SK-N-MC (cell line): ENCODE measurements around the gene TMEM109.

ENCODE experiments used
- DNase-seq: peaks from one replicate; pipeline ENCODE4 v3.0.0-alpha.2; 2011; ENCODE audit warnings: low read depth, low spot score
- H3K27ac ChIP-seq: fragments of 200-600 bp; sonication (generic); 2 replicates; pipeline ENCODE4 v1.5.1; 2016; ENCODE audit warnings: mixed run types
- H3K36me3 ChIP-seq: fragments of 200-600 bp; sonication (generic); 2 replicates; pipeline ENCODE4 v1.6.1; 2017; ENCODE audit warnings: antibody characterized with exemption, low read length, mixed read lengths; ENCODE audit not compliant: insufficient read depth
- H3K4me3 ChIP-seq: fragments of 200-600 bp; sonication (generic); 2 replicates; pipeline ENCODE4 v1.5.1; 2016
- H3K9ac ChIP-seq: fragments of 200-600 bp; sonication (generic); 2 replicates; pipeline ENCODE4 v1.8.0; 2017; ENCODE audit warnings: mixed run types, mixed read lengths; ENCODE audit not compliant: insufficient read length
- H3K9me3 ChIP-seq: fragments of 200-600 bp; sonication (generic); 2 replicates; pipeline ENCODE4 v1.6.1; 2017; ENCODE audit warnings: low read depth, mild to moderate bottlenecking, antibody characterized with exemption, low read length, moderate library complexity, mixed read lengths
- EZH2 ChIP-seq: fragments of 200-600 bp; sonication (generic); IDR thresholded peaks from one replicate; pipeline ENCODE4 v1.6.1; 2017; ENCODE audit warnings: antibody characterized with exemption
- FOXP2 ChIP-seq: optimal IDR thresholded peaks from 2 replicates; pipeline ENCODE3; 2011; ENCODE audit warnings: mild to moderate bottlenecking, moderate library complexity; ENCODE audit not compliant: insufficient read depth; ENCODE audit errors: extremely low read length, control extremely low read depth
- POLR2AphosphoS5 ChIP-seq: IDR thresholded peaks from 2 replicates; pipeline ENCODE4 v1.6.1; 2012; ENCODE audit warnings: mild to moderate bottlenecking, low read depth, low read length, borderline replicate concordance

The TMEM109 gene

DNA sequence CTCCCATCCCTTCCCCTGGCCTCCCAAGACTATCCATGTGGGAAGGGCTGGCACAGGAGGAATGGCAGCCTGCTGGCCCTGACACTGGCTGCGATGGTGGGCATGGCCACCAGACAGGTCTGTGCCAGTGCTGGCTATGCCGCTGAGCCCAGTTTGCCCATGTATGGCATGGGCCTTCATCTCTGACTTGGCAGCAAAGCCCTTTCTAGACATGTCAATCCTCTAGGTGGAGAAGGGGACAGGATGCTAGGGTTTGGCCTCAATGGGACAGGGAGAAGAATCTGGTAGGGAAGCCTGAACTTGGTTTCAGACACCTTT, 37.8 kb upstream of the TMEM109 start:
- Histone ChIP-seq H3K9ac (no peak overlapping the region), H3K9me3 (no peaks in the 10 kb centered on the region), H3K36me3 (0 out of 2 replicates have a peak, but pooled peaks cover 13% of the 10 kb centered on the region), H3K4me3 (no peak overlapping the region), H3K27ac (no peak overlapping the region)
- TF ChIP-seq EZH2 (no peak), POLR2AphosphoS5 (no peak), FOXP2 (no peak)
- no peak for DNase-seq

DNA sequence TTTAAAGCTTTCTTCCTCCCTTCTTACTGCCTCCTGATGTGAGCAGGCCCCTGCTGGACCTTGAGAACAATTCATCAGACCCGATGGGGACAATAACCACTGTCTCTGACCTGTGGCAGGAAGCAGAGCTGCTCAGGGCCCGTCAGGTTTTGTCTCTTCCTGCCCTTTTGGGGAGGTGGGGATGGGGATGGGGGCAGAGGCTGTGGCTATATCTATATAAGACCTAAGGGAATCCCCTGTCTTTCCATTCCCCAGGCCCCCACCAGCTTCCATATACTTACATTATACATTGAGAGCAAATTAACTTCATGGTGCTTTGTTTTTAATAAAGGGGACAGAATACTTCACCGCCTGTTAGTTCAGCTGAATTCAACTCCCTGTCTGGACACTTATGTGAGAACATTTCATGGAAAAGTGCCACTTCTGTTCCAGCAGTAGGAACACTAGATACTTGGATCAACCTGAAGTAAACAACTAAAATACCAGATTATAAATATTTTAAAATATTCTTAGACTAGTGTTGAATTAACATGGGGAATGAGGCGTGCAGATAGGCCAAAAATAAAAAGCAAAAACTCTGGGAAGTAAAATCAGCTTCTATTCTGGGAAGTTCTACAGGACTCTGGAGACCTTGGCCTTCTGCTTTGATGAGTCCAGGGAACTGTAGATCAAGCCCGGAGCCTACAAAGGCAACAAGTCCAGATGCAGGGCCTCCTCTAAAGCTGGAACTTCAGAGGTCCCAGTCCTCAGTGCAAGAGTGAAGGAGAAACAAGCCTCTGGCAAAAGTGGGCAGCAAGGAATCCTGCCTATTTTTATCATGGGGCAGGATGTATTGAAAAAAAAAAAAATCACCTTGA, 35.5 kb upstream of the TMEM109 start:
- no peak for DNase-seq
- Histone ChIP-seq H3K36me3 (0 out of 2 replicates have a peak, but pooled peaks cover 13% of the 10 kb centered on the region), H3K27ac (no peak overlapping the region), H3K9ac (no peak overlapping the region), H3K4me3 (no peak overlapping the region), H3K9me3 (no peaks in the 10 kb centered on the region)
- no peak for TF ChIP-seq FOXP2
- no peak for TF ChIP-seq EZH2
- no peak for TF ChIP-seq POLR2AphosphoS5

DNA sequence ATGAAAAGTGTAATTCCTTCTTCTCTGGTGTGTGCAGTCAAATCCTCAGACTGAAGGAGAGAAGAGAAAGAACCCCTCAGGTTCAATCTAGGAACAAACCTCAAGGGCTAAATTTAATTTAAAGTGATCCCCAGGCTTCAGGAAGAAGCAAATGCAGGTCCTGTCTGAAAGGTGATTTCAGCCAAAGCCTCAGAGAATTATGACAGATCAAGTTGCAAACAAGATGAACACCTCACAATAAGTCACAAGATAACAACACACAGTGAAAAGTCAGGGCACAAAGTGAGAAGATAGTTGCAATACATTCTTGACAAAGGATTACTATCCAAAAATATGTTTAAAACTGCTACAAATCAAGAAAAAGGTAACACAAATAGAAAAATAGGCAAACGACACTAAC, 34.9 kb upstream of the TMEM109 start:
- no peak for DNase-seq
- TF ChIP-seq FOXP2 = no peak
- no peak for TF ChIP-seq POLR2AphosphoS5
- Histone ChIP-seq H3K4me3 (no peak overlapping the region), H3K36me3 (0 out of 2 replicates have a peak, but pooled peaks cover 13% of the 10 kb centered on the region), H3K9me3 (no peaks in the 10 kb centered on the region), H3K9ac (no peak overlapping the region), H3K27ac (no peak overlapping the region)

DNA sequence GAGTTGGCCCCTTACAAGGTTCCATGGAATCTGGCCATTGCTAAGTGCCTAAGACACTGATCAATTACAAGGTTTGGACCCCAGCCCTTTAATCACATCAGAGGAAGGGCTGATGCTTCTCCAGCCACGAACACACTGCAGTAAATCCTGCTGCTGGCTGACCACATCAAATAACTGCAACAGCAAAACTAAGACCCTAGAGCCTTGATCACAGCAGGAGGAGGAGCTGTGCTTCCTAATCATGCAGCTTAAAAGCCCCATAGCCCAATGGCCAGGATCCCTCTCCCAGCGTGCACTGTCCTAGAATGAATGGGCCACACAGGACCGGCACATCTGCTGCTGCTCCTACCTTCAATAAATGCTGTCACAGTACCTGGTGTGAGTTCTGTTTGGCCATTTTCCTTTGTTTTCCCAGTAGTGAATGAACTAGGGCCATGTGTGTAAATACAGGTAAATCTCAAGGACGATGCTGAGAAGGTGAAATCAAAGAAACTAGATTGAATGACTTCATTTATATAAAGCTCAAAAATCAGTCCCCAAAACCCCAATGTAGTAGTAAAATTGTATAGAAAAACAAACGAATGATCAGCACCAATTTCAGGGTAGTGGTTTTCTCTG, 33.9 kb upstream of the TMEM109 start:
- 0 out of 2 replicates have a peak, but pooled peaks cover 13% of the 10 kb centered on the region for H3K36me3 ChIP-seq
- H3K4me3 ChIP-seq = no peak overlapping the region
- no peak overlapping the region for H3K9ac ChIP-seq
- no peak overlapping the region for H3K27ac ChIP-seq
- DNase-seq = no peak
- H3K9me3 ChIP-seq = no peaks in the 10 kb centered on the region
- no peak for TF ChIP-seq FOXP2
- no peak for TF ChIP-seq POLR2AphosphoS5
- TF ChIP-seq EZH2 = no peak

DNA sequence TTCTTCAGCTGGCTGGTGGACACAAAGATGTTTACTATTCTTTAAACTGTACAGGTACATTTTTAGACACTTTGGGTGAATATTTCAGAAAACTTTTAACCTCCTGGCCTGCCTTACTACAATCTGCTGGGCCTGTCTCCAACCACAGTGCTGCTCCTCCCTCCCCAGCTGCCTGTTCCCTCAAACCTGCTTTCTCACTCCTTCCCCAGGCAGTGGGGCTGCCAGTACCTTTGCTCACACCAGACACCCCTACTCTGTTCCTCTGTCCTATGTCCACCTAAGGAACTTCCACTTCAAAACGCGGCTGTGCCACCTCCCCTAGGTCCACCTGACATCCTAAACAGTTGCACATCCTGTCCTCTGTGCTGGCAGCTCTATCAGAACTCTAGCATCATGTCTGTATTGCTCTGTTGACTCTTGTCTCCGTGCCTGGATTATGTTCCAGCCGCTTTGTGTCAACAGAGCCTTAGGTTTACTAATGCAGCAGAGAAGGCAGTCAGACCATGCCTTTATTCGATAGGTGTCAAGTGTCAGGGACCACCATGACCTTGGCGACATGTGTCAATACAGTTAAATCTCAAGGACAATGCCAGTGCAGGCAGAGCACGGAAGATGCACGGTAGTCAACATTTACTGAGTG, 33.2 kb upstream of the TMEM109 start:
- Histone ChIP-seq H3K27ac (no peak overlapping the region), H3K9ac (no peak overlapping the region), H3K36me3 (0 out of 2 replicates have a peak, but pooled peaks cover 13% of the 10 kb centered on the region), H3K4me3 (no peak overlapping the region), H3K9me3 (no peaks in the 10 kb centered on the region)
- TF ChIP-seq POLR2AphosphoS5 = no peak
- TF ChIP-seq EZH2 = no peak
- no peak for TF ChIP-seq FOXP2
- no peak for DNase-seq

DNA sequence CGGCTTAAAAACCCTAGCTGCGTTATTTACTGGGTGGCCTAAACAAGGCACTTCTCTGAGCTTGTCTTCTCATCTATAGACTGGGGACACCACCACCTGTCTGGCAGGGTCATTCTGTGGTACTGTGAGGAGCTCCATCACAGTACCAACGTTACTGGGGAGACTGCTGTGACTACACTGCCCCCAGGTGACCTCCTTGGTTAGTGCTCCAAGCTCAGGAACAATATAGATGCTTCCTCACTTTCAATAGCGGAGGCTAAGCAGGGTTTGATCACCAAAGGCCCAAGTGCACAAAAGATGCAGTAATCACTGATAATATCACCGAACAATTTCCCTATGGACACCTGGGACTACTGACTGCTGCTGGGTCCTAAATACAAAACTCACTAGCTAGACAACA, 26.4 kb upstream of the TMEM109 start:
- H3K4me3 ChIP-seq = no peak overlapping the region
- H3K36me3 ChIP-seq = peaks cover 29% of the 10 kb centered on the region
- no peak overlapping the region for H3K9ac ChIP-seq
- DNase-seq = no peak
- H3K9me3 ChIP-seq = no peaks in the 10 kb centered on the region
- H3K27ac ChIP-seq = no peak overlapping the region
- TF ChIP-seq FOXP2 (no peak), EZH2 (no peak), POLR2AphosphoS5 (no peak)

DNA sequence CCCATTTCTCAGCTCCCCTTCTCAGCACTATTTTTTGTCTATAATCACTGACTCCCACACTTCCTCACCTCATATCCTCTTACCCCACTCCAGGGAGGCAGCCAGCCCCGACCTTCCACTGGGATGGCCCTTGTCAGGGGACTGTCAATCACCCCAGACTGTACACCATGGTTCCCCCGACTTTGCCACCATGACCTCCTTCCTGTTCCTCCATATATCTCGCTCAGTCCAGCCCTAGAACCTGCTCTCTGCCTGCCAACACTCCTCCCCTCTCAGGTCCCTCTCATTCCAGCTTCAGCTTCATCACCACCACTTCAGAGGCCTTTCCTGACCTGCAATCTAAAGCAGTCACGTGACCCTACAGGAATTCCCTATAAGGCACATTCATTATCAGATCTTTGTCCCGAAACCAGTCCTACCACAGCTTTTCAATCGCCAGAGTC, 24.1 kb upstream of the TMEM109 start:
- no peak for DNase-seq
- Histone ChIP-seq H3K36me3 (peaks cover 45% of the 10 kb centered on the region), H3K27ac (no peak overlapping the region), H3K4me3 (no peak overlapping the region), H3K9ac (no peak overlapping the region), H3K9me3 (no peaks in the 10 kb centered on the region)
- TF ChIP-seq FOXP2 (no peak), POLR2AphosphoS5 (no peak), EZH2 (no peak)

DNA sequence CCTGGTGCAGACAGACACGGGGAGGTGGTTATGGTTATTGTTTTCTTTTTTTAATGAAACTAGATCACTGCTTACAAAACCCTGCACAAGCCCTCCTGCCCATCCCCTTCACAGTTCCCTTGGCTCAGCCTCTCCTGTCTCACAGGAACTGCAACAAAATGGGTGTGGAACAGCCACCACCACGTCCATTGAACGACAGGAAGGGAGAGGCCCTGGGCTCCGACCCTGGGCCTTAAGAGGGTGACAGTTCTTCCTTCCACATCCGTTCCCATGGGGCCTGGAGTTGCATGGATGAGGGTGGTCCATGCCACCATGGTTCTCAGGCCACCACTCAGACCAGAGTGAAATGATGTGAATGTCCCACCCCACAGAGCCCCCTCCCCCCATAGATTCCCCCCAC, 23.3 kb upstream of the TMEM109 start:
- no peak overlapping the region for H3K9ac ChIP-seq
- TF ChIP-seq FOXP2 = no peak
- no peak for TF ChIP-seq EZH2
- TF ChIP-seq POLR2AphosphoS5 = no peak
- no peak for DNase-seq
- H3K9me3 ChIP-seq = no peaks in the 10 kb centered on the region
- H3K4me3 ChIP-seq = no peak overlapping the region
- no peak overlapping the region for H3K27ac ChIP-seq
- peaks cover 53% of the 10 kb centered on the region for H3K36me3 ChIP-seq
